ENCODE results near the gene TRAPPC2L. TPM values are rescaled to one million over a fixed set of nuclear protein-coding genes. Genes with fewer than 3 reads are reported as not detected.

Gene TRAPPC2L
- polyA plus RNA-seq, 2 donors: 42.8 to 44.1 TPM

- no peaks in the 10 kb centered on the region for H3K4me1 ChIP-seq (ENCODE audit: control insufficient read depth in 2 of 2, insufficient read depth in 2 of 2, low read length in 1 of 2)
- H3K27me3 ChIP-seq (ENCODE audit: control insufficient read depth in 1 of 2, insufficient read depth in 2 of 2, low read length in 2 of 2): no peaks in the 10 kb centered on the region
- 80 to 81% methylated on average over 16 to 18 of the region's 18 CpGs for WGBS, 2 donors
- H3K4me3 ChIP-seq (ENCODE audit: low read depth in 1 of 2, low read length in 2 of 2): no peak overlapping the region
- peaks cover 3 to 18% of the 10 kb centered on the region in 2 donors for H3K36me3 ChIP-seq (ENCODE audit: control insufficient read depth in 2 of 2, insufficient read depth in 2 of 2, low read length in 1 of 2)
- H3K27ac ChIP-seq (ENCODE audit: low read depth in 2 of 2, low read length in 1 of 2): no peak overlapping the region
- no peaks in the 10 kb centered on the region for H3K9me3 ChIP-seq (ENCODE audit: control insufficient read depth in 2 of 2, insufficient read depth in 1 of 2, low read depth in 1 of 2, low read length in 1 of 2)
Measured at GRCh38 chr16:88864521-88864920, 7.6 kb downstream of the TRAPPC2L start.

DNA sequence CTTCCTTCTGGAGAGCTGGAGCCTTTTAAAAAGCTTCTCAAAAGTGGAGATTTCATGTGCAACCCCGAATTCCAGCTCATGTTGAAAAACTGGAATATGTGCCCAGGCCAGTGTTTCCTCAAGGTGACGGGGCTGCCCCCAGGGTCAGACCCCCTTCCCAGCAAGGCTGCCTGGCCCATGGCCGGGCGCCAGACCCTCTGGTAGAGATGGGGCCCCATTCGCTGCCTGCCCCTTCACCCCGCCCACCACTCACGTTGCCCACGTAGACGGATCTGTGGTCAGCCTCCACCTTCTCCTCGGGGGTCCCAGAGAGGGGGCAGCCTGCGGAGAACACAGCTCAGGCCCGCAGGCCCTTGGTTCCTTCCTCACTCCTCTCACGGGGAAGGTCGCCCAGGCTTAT, 8.4 kb downstream of the TRAPPC2L start:
- 72 to 76% methylated on average over 14 of the region's 14 CpGs for WGBS, 2 donors
- Histone ChIP-seq H3K9me3 (ENCODE audit: control insufficient read depth in 2 of 2, insufficient read depth in 1 of 2, low read depth in 1 of 2, low read length in 1 of 2) (no peaks in the 10 kb centered on the region), H3K27me3 (ENCODE audit: control insufficient read depth in 1 of 2, insufficient read depth in 2 of 2, low read length in 2 of 2) (no peaks in the 10 kb centered on the region), H3K36me3 (ENCODE audit: control insufficient read depth in 2 of 2, insufficient read depth in 2 of 2, low read length in 1 of 2) (peaks cover 3 to 14% of the 10 kb centered on the region in 2 donors), H3K27ac (ENCODE audit: low read depth in 2 of 2, low read length in 1 of 2) (no peak overlapping the region), H3K4me1 (ENCODE audit: control insufficient read depth in 2 of 2, insufficient read depth in 2 of 2, low read length in 1 of 2) (no peaks in the 10 kb centered on the region), H3K4me3 (ENCODE audit: low read depth in 1 of 2, low read length in 2 of 2) (no peak overlapping the region)

GRCh38 chr16:88865742-88866141, 8.8 kb downstream of the TRAPPC2L start:
- Histone ChIP-seq H3K9me3 (ENCODE audit: control insufficient read depth in 2 of 2, insufficient read depth in 1 of 2, low read depth in 1 of 2, low read length in 1 of 2) (no peaks in the 10 kb centered on the region), H3K27me3 (ENCODE audit: control insufficient read depth in 1 of 2, insufficient read depth in 2 of 2, low read length in 2 of 2) (no peaks in the 10 kb centered on the region), H3K4me3 (ENCODE audit: low read depth in 1 of 2, low read length in 2 of 2) (no peak overlapping the region), H3K4me1 (ENCODE audit: control insufficient read depth in 2 of 2, insufficient read depth in 2 of 2, low read length in 1 of 2) (no peaks in the 10 kb centered on the region), H3K36me3 (ENCODE audit: control insufficient read depth in 2 of 2, insufficient read depth in 2 of 2, low read length in 1 of 2) (peaks cover 0 to 10% of the 10 kb centered on the region in 2 donors), H3K27ac (ENCODE audit: low read depth in 2 of 2, low read length in 1 of 2) (no peak overlapping the region)
- WGBS, 2 donors: 82 to 86% methylated on average over 15 of the region's 15 CpGs

GRCh38 chr16:88866151-88866920, 9.4 kb downstream of the TRAPPC2L start, which contains the start of gene PABPN1L:
Gene PABPN1L (minus strand): TSS chr16:88866660. CDS start chr16:88866606, 54 bp downstream.
- WGBS, 2 donors: 71 to 73% methylated on average over 20 of the region's 20 CpGs
- Histone ChIP-seq H3K4me1 (ENCODE audit: control insufficient read depth in 2 of 2, insufficient read depth in 2 of 2, low read length in 1 of 2) (no peaks in the 10 kb centered on the region), H3K27me3 (ENCODE audit: control insufficient read depth in 1 of 2, insufficient read depth in 2 of 2, low read length in 2 of 2) (no peaks in the 10 kb centered on the region)

DNA sequence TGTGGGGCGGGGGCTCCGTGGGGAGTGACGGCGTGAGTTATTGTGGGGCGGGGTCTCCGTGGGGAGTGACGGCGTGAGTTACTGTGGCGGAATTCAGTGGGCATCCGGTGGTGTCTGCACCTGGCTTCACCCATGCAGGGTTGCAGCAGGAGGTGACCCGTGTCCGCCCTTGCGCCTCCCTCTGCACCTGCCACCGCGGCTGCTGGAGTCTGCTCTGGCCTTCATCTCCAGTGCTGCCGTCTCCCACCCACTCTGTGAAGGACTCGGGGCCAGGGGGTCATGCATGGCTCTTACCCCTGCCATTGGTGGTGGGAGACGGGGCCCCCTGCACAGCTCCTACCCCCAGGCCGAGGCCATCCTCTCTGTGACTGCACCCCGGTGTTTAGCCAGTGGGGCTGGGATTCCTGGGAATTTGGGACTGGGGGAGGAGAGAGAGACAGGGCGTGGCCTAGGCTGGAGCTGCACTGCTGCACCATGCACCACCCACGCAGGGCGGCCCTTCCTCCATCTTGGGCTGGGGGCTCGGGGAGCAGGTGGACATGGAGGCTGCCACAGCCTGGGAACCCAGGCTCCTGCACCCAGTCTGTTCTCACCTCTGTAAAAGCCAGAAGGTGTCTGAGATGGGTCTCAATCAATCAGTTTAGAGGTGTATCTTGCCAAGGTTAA, 10.8 kb downstream of the TRAPPC2L start:
- WGBS, 2 donors: 82% methylated on average over 24 of the region's 24 CpGs
- H3K4me3 ChIP-seq (ENCODE audit: low read depth in 1 of 2, low read length in 2 of 2): no peak overlapping the region
- H3K36me3 ChIP-seq (ENCODE audit: control insufficient read depth in 2 of 2, insufficient read depth in 2 of 2, low read length in 1 of 2): no peaks in the 10 kb centered on the region
- H3K9me3 ChIP-seq (ENCODE audit: control insufficient read depth in 2 of 2, insufficient read depth in 1 of 2, low read depth in 1 of 2, low read length in 1 of 2): no peaks in the 10 kb centered on the region
- no peak overlapping the region for H3K27ac ChIP-seq (ENCODE audit: low read depth in 2 of 2, low read length in 1 of 2)
- no peaks in the 10 kb centered on the region for H3K4me1 ChIP-seq (ENCODE audit: control insufficient read depth in 2 of 2, insufficient read depth in 2 of 2, low read length in 1 of 2)
- H3K27me3 ChIP-seq (ENCODE audit: control insufficient read depth in 1 of 2, insufficient read depth in 2 of 2, low read length in 2 of 2): no peaks in the 10 kb centered on the region

More at GRCh38 chr16:88866151-88866920, 9.4 kb downstream of the TRAPPC2L start, which contains the start of gene PABPN1L:
- no peak within 1 kb of the TSS for H3K4me3 ChIP-seq (ENCODE audit: low read depth in 1 of 2, low read length in 2 of 2)
- no peak within 1 kb of the TSS for H3K27ac ChIP-seq (ENCODE audit: low read depth in 2 of 2, low read length in 1 of 2)
- H3K9me3 ChIP-seq (ENCODE audit: control insufficient read depth in 2 of 2, insufficient read depth in 1 of 2, low read depth in 1 of 2, low read length in 1 of 2): no peaks in the 10 kb centered on the region
- H3K36me3 ChIP-seq (ENCODE audit: control insufficient read depth in 2 of 2, insufficient read depth in 2 of 2, low read length in 1 of 2): peaks cover 0 to 8% of the 10 kb centered on the region in 2 donors

DNA sequence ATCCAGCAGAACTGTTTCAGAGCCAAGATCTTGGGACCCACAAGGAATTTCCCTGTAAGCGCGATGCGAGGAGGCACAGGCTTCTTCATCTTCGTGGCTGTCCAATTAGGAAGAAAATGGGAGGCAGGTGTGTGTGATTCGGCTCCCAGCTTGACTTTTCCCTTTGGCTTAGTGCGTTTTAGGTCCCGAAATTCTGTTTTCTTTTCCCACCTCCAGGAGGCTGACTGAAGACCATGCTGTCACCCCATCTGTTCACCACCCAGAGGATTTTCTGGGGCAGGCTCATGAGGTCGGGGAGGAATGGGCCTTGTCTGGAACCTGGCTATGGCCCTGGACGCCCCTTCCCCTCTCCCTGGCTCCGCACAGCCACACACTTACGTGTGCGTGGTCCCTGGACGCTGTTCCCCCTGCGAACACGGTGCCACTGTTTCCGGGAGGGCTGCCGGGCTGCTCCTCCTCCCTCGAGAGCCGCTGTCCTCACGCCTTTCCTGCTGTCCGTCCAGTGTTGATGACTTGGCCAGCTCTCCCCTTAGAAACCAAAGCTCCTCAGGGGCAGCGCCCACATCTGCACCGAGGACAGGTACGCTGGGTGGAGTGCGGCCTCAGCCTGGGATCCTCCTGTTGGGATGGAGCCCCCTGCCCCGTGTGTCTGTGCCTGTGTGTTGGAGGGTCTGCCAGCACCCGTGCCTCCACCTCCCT, 12.2 kb downstream of the TRAPPC2L start:
- 81 to 84% methylated on average over 27 of the region's 27 CpGs for WGBS, 2 donors
- no peaks in the 10 kb centered on the region for H3K27me3 ChIP-seq (ENCODE audit: control insufficient read depth in 1 of 2, insufficient read depth in 2 of 2, low read length in 2 of 2)
- H3K27ac ChIP-seq (ENCODE audit: low read depth in 2 of 2, low read length in 1 of 2): no peak overlapping the region
- no peaks in the 10 kb centered on the region for H3K4me1 ChIP-seq (ENCODE audit: control insufficient read depth in 2 of 2, insufficient read depth in 2 of 2, low read length in 1 of 2)
- no peaks in the 10 kb centered on the region for H3K9me3 ChIP-seq (ENCODE audit: control insufficient read depth in 2 of 2, insufficient read depth in 1 of 2, low read depth in 1 of 2, low read length in 1 of 2)
- no peaks in the 10 kb centered on the region for H3K36me3 ChIP-seq (ENCODE audit: control insufficient read depth in 2 of 2, insufficient read depth in 2 of 2, low read length in 1 of 2)
- no peak overlapping the region for H3K4me3 ChIP-seq (ENCODE audit: low read depth in 1 of 2, low read length in 2 of 2)

GRCh38 chr16:88869673-88869980, 12.7 kb downstream of the TRAPPC2L start:
- no peaks in the 10 kb centered on the region for H3K4me1 ChIP-seq (ENCODE audit: control insufficient read depth in 2 of 2, insufficient read depth in 2 of 2, low read length in 1 of 2)
- no peaks in the 10 kb centered on the region for H3K36me3 ChIP-seq (ENCODE audit: control insufficient read depth in 2 of 2, insufficient read depth in 2 of 2, low read length in 1 of 2)
- no peak overlapping the region for H3K4me3 ChIP-seq (ENCODE audit: low read depth in 1 of 2, low read length in 2 of 2)
- no peaks in the 10 kb centered on the region for H3K9me3 ChIP-seq (ENCODE audit: control insufficient read depth in 2 of 2, insufficient read depth in 1 of 2, low read depth in 1 of 2, low read length in 1 of 2)
- no peak overlapping the region for H3K27ac ChIP-seq (ENCODE audit: low read depth in 2 of 2, low read length in 1 of 2)
- no peaks in the 10 kb centered on the region for H3K27me3 ChIP-seq (ENCODE audit: control insufficient read depth in 1 of 2, insufficient read depth in 2 of 2, low read length in 2 of 2)
- WGBS, 2 donors: 80 to 86% methylated on average over 9 of the region's 9 CpGs

- WGBS, 2 donors: 39 to 42% methylated on average over 37 of the region's 37 CpGs
- H3K9me3 ChIP-seq (ENCODE audit: control insufficient read depth in 2 of 2, insufficient read depth in 1 of 2, low read depth in 1 of 2, low read length in 1 of 2): no peaks in the 10 kb centered on the region
- H3K4me1 ChIP-seq (ENCODE audit: control insufficient read depth in 2 of 2, insufficient read depth in 2 of 2, low read length in 1 of 2): no peaks in the 10 kb centered on the region
- H3K27ac ChIP-seq (ENCODE audit: low read depth in 2 of 2, low read length in 1 of 2): no peak overlapping the region
- no peak overlapping the region for H3K4me3 ChIP-seq (ENCODE audit: low read depth in 1 of 2, low read length in 2 of 2)
- H3K27me3 ChIP-seq (ENCODE audit: control insufficient read depth in 1 of 2, insufficient read depth in 2 of 2, low read length in 2 of 2): no peaks in the 10 kb centered on the region
- H3K36me3 ChIP-seq (ENCODE audit: control insufficient read depth in 2 of 2, insufficient read depth in 2 of 2, low read length in 1 of 2): no peaks in the 10 kb centered on the region
Measured at GRCh38 chr16:88870608-88871348, 13.9 kb downstream of the TRAPPC2L start.

- 16 to 47% methylated on average over 8 of the region's 8 CpGs for WGBS, 2 donors
- H3K27me3 ChIP-seq (ENCODE audit: control insufficient read depth in 1 of 2, insufficient read depth in 2 of 2, low read length in 2 of 2): no peaks in the 10 kb centered on the region
- H3K4me3 ChIP-seq (ENCODE audit: low read depth in 1 of 2, low read length in 2 of 2): no peak overlapping the region
- no peak overlapping the region for H3K27ac ChIP-seq (ENCODE audit: low read depth in 2 of 2, low read length in 1 of 2)
- H3K36me3 ChIP-seq (ENCODE audit: control insufficient read depth in 2 of 2, insufficient read depth in 2 of 2, low read length in 1 of 2): no peaks in the 10 kb centered on the region
- H3K9me3 ChIP-seq (ENCODE audit: control insufficient read depth in 2 of 2, insufficient read depth in 1 of 2, low read depth in 1 of 2, low read length in 1 of 2): no peaks in the 10 kb centered on the region
- H3K4me1 ChIP-seq (ENCODE audit: control insufficient read depth in 2 of 2, insufficient read depth in 2 of 2, low read length in 1 of 2): no peaks in the 10 kb centered on the region
Measured at GRCh38 chr16:88871349-88871702, 14.4 kb downstream of the TRAPPC2L start.

Measured in esophagus (tissue), 2 donors.